OCI-LY7 (cell line): ENCODE measurements around the gene PPA2.

ENCODE experiments used
- EZH2phosphoT487 ChIP-seq: fragments of 200-600 bp; sonication (generic); IDR thresholded peaks from 2 replicates; pipeline ENCODE4 v1.6.1; 2018; ENCODE audit warnings: low read depth, borderline replicate concordance, mild to moderate bottlenecking, mixed run types, antibody characterized with exemption, low read length, moderate library complexity, mixed read lengths
- TF ChIP-seq, protein P1 (sequence below): fragments of 200-600 bp; sonication (generic); conservative IDR thresholded peaks from 2 replicates; pipeline ENCODE4 v1.5.1; 2014; ENCODE audit warnings: mild to moderate bottlenecking, antibody characterized with exemption, low read length, moderate library complexity, mixed read lengths

GRCh38 chr4:105345358-105345757 lies 128.5 kb downstream of the PPA2 start:
- TF ChIP-seq, protein P1, sequence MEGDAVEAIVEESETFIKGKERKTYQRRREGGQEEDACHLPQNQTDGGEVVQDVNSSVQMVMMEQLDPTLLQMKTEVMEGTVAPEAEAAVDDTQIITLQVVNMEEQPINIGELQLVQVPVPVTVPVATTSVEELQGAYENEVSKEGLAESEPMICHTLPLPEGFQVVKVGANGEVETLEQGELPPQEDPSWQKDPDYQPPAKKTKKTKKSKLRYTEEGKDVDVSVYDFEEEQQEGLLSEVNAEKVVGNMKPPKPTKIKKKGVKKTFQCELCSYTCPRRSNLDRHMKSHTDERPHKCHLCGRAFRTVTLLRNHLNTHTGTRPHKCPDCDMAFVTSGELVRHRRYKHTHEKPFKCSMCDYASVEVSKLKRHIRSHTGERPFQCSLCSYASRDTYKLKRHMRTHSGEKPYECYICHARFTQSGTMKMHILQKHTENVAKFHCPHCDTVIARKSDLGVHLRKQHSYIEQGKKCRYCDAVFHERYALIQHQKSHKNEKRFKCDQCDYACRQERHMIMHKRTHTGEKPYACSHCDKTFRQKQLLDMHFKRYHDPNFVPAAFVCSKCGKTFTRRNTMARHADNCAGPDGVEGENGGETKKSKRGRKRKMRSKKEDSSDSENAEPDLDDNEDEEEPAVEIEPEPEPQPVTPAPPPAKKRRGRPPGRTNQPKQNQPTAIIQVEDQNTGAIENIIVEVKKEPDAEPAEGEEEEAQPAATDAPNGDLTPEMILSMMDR = no peak
- TF ChIP-seq EZH2phosphoT487 = no peak
